Neural cell (in vitro differentiated cells): Measurements from ENCODE around the gene TMC1.

Experiments used
- EP300 ChIP-seq: fragments of 450-650 bp; conservative IDR thresholded peaks from 2 replicates; pipeline ENCODE4 v1.6.1; 2014; ENCODE audit warnings: antibody characterized with exemption, mild to moderate bottlenecking, moderate library complexity; ENCODE audit not compliant: poor library complexity, severe bottlenecking
- TF ChIP-seq, protein P1 (sequence below): fragments of 450-650 bp; IDR thresholded peaks from 2 replicates; pipeline ENCODE4 v1.5.1; 2014; ENCODE audit warnings: antibody characterized with exemption, mild to moderate bottlenecking, moderate library complexity; ENCODE audit not compliant: poor library complexity, severe bottlenecking

DNA sequence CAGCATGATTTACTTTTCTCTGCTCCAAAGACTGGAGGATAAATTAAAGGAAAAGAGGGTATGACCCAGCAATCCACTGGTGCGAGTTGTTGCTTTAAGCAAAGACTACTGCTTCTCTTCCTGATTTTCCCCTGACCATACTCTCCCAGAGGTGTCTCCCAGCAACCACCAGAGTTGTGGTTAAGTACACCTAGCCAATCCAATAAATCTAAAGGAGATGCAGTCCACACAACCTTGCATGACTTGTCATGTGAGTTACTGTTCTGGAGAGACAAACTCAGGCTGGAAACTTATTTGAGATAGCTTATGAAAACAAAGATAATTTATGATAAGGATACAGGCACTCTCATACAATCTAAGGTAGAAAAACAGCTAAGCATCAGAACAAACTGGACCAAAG is 11.9 kb downstream of the TMC1 start:
- TF ChIP-seq, protein P1, sequence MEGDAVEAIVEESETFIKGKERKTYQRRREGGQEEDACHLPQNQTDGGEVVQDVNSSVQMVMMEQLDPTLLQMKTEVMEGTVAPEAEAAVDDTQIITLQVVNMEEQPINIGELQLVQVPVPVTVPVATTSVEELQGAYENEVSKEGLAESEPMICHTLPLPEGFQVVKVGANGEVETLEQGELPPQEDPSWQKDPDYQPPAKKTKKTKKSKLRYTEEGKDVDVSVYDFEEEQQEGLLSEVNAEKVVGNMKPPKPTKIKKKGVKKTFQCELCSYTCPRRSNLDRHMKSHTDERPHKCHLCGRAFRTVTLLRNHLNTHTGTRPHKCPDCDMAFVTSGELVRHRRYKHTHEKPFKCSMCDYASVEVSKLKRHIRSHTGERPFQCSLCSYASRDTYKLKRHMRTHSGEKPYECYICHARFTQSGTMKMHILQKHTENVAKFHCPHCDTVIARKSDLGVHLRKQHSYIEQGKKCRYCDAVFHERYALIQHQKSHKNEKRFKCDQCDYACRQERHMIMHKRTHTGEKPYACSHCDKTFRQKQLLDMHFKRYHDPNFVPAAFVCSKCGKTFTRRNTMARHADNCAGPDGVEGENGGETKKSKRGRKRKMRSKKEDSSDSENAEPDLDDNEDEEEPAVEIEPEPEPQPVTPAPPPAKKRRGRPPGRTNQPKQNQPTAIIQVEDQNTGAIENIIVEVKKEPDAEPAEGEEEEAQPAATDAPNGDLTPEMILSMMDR: no peak
- no peak for TF ChIP-seq EP300
